Cardiac fibroblast (primary cell): ENCODE measurements around the gene PTAFR.
A peak's percentile ranks its signal among the peaks of the same experiment; 100 is the strongest.

ENCODE experiments used
- DNase-seq, 2 donors: peaks; one replicate each; pipeline versions ENCODE4 v3.0.0 to v3.0.0-alpha.2; 2010; ENCODE audit warnings: low read depth in 2 of 2
- H3K4me3 ChIP-seq, 2 donors: replicated peaks in 1 of 2; 1 replicate in 1 of 2; 2 replicates in 1 of 2; pipeline ENCODE4 v1.5.1; 2011; ENCODE audit warnings: low read depth in 2 of 2, low read length in 2 of 2, mild to moderate bottlenecking in 2 of 2, moderate library complexity in 1 of 2
- CTCF ChIP-seq: IDR thresholded peaks from one replicate; pipeline ENCODE4 v1.5.1; 2011; ENCODE audit warnings: low read depth, mild to moderate bottlenecking, low read length, inconsistent platforms

PTAFR gene

GRCh38 chr1:28190996-28191645 lies 14.6 kb upstream of the PTAFR start:
- no peak for TF ChIP-seq CTCF
- DNase-seq: peak; percentile 57 to 67

DNA sequence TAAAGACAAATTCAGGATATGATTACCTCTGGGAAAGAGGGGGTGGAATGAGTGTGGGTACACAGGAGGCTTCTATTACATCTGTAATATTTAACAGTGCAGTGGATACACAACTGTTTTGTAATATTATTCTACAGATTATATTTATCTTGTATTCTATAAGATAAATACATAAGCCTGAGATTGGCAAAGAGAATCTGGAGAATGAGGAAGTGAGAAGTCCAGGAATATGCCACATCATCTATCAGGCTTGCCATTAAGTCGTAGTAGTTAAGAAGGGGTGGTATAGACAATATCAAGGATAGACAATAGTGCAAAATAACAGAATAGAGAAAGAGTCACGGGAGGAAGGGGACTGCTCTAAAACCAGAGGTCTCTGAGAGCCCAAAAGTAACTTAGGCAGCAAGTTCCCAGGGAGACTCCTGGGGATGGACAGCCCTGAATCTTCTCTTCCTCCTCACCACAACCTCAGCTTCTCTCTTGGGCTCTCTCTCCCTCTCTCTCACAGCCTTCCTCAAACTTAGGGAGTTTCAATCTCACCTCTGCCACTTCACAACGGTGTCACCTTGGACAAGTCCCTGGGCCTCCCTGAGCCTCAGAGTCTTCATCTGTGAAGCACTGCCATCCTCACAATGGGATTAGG lies 14.0 kb upstream of the PTAFR start:
- no peak overlapping the region for H3K4me3 ChIP-seq
- peak; percentile 8 to 22 for DNase-seq
- TF ChIP-seq CTCF: no peak

More at GRCh38 chr1:28190996-28191645, 14.6 kb upstream of the PTAFR start:
- no peak overlapping the region for H3K4me3 ChIP-seq

DNA sequence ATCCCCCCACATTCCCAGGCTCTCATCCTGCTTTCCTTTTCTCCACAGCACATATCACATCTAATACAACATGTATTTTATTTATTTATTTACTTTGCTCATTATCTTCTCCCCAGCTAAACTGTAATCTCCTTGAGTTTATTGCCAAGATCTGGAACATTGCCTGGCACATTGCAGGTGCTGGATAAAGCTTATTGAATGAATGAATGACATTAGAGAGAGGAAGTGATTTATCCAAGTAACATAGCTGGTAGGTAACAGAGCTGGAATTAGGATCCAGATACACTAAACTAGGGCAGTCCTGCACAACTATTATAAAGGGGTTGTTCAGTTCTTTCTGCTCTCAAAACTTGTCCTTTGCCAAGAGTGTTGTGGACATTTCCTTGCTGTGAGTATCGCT lies 8.6 kb upstream of the PTAFR start:
- no peak overlapping the region for H3K4me3 ChIP-seq
- no peak for TF ChIP-seq CTCF
- DNase-seq: no peak

- no peak for DNase-seq
- TF ChIP-seq CTCF: no peak
- no peak overlapping the region for H3K4me3 ChIP-seq
These were observed 4.1 kb upstream of the PTAFR start for GRCh38 chr1:28180306-28181305.

DNA sequence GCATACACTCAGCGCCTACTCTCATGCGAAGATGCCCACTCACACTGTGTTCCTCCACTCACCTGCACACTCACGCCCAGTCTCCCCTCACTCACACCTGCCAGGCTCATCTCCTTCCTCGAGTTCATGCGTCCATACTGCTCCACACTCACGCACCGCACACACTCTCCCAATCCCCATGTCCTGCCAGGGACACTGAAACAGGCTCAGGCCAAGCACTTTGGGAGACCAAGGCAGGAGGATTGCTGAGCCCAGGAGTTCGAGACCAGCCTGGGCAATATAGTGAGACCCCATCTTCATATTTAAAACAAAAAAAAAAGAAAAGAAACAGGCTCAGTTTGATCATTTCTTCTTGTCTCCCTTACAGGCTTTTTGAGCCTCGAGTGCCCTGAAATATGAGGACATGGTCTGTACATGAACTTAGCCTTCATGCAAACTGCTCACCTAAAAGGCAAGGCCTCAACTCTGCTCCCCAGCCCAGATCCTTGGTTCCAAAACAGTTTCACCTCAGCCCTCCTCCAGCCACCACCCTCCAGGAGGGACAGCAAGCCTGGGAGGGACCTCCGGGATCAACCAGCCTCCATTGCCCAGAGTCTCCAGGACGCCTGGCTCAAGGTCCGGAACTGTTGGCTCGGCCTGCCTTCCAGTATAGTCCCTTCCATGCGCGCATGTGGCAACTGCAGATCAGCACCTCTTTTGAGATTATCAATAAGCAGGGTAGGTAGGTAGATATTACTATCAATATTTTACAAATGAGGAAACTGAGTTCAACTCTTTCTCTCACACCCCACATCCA lies 2.4 kb upstream of the PTAFR start:
- DNase-seq: no peak
- H3K4me3 ChIP-seq: no peak overlapping the region
- TF ChIP-seq CTCF: no peak

DNA sequence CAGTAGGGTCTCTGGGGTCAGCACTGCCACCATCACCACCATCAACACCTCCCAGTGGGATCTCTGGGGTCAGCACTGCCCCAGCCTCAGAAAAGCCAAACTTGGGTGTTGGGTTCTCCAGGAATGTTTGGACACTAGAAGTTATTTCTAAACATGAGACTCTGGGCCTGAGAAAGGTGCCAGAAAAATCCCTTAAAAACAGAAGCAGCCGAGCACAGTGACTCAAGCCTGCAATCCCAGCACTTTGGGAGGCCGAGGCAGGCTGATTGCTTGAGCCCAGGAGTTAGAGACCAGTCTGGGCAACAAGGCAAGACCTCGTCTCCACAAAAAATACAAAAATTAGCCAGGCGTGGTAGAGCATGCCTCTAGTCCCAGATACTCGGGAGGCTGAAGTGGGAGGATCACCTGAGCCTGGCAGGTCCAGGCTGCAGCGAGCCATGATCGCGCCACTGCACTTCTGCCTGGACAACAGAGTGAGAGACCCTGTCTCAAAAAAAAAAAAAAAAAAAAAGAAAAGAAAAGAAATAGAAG lies 470 bp downstream of the PTAFR start:
- TF ChIP-seq CTCF: no peak
- no peak for DNase-seq
- H3K4me3 ChIP-seq: no peak overlapping the region
